Dermis lymphatic vessel endothelial cell (primary cell): ENCODE results near the gene ZNF296. TPM values are rescaled to one million over a fixed set of nuclear protein-coding genes. Genes with fewer than 3 reads are reported as not detected.

Experiments
- total RNA-seq: library from RNA; depleted of rRNA; stranded (reverse); fragments of >200 nt; gene quantifications from 2 replicates; pipeline ENCODE4 v1.2.1, GENCODE V29; 2014

Gene ZNF296
- under 0.01 TPM in 1 of 2 replicates, not detected in the other for total RNA-seq

GRCh38 chr19:45076029-45076850 lies at the start of gene ZNF296:
TSS of gene ZNF296 (minus strand) at chr19:45076478. CDS start at chr19:45076373, 105 bp downstream.

DNA sequence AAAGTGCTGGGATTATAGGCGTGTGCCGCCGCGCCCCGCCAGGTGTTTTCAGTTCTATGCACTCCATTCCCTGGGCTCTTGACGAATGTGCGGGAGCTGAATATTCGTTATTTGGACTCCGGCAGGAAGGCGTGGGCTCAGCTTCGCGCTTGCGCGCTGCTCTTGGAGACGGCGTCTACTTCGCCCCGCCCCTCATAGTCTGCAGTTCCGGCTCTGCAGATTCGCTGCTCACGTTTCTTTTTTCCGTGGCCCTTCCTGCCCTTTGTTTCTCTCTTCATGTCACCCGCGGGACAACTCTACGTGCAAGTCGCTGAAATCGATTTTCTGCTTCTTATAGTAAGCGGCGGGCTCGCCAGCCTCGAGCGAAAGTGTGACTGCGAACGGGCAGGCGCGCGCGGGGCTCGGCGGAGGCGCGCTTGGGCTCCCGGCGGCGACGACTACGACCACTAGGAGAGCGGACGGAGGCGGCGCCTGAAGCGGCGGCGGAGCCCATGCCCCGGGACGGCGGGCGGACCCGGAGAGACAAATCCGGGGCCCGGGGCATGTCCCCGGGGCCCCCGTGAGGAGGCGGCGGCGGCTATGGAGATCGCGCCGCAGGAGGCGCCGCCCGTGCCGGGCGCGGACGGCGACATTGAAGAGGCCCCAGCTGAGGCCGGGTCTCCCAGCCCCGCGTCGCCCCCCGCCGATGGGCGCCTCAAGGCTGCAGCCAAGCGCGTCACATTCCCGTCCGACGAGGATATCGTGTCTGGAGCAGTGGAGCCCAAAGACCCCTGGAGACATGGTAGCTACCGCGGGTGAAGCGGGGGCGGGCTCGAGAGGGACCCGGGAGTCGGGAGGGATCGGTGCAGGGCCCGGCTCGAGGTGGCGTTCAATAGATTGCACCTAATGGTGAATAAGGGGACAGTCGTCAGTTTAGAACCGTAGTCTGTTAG lies 16.7 kb upstream of the ZNF296 start, which contains the start of gene PPP1R37:
TSS of gene PPP1R37 (plus strand) at position 433 of the 932 bp plus-strand sequence. CDS start at position 580, 147 bp downstream.

DNA sequence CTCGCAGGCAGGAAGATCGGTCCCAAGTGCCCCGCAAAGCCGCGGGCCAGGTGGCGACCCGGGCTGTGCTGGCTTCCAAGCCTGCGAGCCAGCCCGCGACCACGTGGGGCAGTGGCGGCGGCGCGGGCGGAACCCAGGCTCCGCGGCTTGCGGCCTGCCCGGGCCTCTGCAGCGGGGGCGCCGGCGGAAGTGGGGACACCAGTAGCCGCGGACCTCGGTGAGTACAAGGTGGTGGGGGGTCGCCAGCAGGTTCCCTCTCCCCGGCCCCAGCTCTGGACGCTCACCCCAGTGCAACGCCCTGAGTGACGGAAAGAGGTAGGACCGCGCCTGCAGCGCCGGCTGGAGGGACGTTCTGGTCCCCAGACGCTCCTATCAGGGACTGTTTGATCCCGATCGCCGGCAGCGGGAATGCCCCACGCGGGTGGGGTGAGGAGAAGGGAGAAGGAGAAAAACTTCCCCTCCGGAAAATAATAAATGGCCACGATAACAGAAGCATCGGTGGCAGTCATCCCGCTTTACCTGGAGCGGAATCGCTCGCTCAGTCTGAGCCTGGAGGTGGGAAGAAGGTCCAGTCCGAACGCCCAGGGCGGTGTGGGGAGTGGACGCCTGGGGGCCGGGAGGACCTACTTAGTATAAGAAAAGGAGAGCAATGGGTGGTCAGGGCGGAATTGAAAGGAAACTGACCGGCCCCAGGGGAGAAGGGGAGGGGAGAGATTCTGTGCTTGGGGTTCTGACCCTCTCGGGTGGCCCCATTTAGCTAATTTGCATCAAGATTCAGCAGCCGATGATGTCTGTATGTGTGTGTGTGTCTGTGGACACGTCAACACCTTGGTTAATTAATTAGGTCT lies 3.0 kb upstream of the ZNF296 start, which contains the start of gene GEMIN7:
TSS of gene GEMIN7 (plus strand) at position 198 of the 848 bp plus-strand sequence. CDS start 10,855 bp downstream, outside the sequence.

DNA sequence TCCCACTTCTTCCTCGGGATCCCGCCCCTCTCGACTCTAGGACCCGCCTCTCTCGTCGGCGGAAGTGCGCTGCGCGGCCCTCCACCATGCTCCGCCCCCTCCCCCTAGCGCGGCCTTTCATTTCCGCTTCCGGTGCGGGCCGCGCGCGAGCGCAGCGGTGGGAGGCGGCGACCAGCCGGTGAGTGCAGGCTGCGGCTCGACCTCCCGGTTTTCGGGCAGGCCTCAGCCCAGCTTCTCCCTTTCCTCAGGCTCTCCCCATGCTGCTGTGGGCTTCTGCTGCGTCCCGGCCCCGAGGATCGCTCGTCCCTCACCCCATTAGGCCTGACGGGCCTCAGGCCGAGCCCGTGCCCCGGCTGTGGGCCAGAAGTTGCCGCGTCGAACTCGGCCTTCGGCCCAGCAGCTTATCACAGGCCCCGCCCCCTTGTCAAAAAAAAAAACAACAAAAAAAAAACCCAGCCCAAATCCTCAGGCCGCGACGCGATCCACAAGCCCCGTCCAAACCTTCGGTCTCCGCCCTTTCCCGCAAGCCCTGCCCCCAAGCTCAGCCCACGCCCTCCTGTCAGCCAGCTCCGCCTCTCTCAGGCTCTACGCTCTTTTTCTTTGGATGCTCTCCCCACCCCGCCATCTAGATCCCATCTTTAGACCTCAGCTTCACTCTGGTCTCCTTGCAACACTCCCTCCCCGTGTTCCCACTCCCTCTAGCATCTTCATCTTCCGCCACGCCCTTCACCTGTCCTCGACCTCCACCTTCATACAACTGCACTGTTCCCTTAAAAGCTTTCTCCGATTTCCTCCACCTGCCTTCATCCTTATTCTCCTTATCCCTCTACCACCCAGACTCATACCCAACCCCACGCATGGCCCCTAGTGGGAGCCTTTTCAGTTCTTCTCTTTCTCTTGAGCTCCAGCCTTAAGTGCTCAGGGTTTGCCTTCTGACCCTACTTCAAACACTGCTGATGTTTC lies 37.1 kb downstream of the ZNF296 start, which contains the start of gene CLASRP:
TSS of gene CLASRP (plus strand) at position 115 of the 963 bp plus-strand sequence. CDS start 1,168 bp downstream, outside the sequence.

Other genes starting within 250 kb of the ZNF296 start
- gene NECTIN2, start 230.2 kb downstream of the ZNF296 start, total RNA-seq, result 76.8 and 98.0 TPM in 2 replicates
- gene TOMM40, start 185.2 kb downstream of the ZNF296 start, total RNA-seq, result 27.8 and 30.3 TPM in 2 replicates
- gene APOE, start 170.7 kb downstream of the ZNF296 start, total RNA-seq, result 1.0 and 3.0 TPM in 2 replicates
- gene APOC1, start 161.9 kb downstream of the ZNF296 start, total RNA-seq, result 1.5 and 3.0 TPM in 2 replicates
- not detected in 2 replicates for gene APOC4, start 134.2 kb downstream of the ZNF296 start, total RNA-seq
- not detected in 2 replicates for gene APOC2, start 130.4 kb downstream of the ZNF296 start, total RNA-seq
- 29.1 and 29.2 TPM in 2 replicates for gene CLPTM1, start 121.1 kb downstream of the ZNF296 start, total RNA-seq
- gene RELB, start 75.0 kb downstream of the ZNF296 start, total RNA-seq, result 6.7 and 7.8 TPM in 2 replicates
- gene CLASRP, start 37.4 kb downstream of the ZNF296 start, total RNA-seq, result 7.9 and 9.2 TPM in 2 replicates
- gene GEMIN7, start 2.8 kb upstream of the ZNF296 start, total RNA-seq, result 12.2 and 17.6 TPM in 2 replicates
- gene PPP1R37, start 16.7 kb upstream of the ZNF296 start, total RNA-seq, result 17.2 and 22.2 TPM in 2 replicates
- 0.11 and 0.17 TPM in 2 replicates for gene NKPD1, start 84.5 kb upstream of the ZNF296 start, total RNA-seq
- gene TRAPPC6A, start 101.8 kb upstream of the ZNF296 start, total RNA-seq, result 40.7 and 44.5 TPM in 2 replicates
- gene BLOC1S3, start 102.3 kb upstream of the ZNF296 start, total RNA-seq, result 2.3 and 3.3 TPM in 2 replicates
- gene EXOC3L2, start 168.9 kb upstream of the ZNF296 start, total RNA-seq, result 0.54 and 1.3 TPM in 2 replicates
- 14.7 and 15.1 TPM in 2 replicates for gene MARK4, start 174.8 kb upstream of the ZNF296 start, total RNA-seq
- gene CKM, start 246.4 kb upstream of the ZNF296 start, total RNA-seq, result not detected in 2 replicates